Tongue (tissue), 2 donors: ENCODE results near the gene MVK. TPM values are rescaled to one million over a fixed set of nuclear protein-coding genes. Genes with fewer than 3 reads are reported as not detected.
"Not testable (repeated sequence)": the region's sequence is repeated elsewhere in the genome, so short reads cannot be mapped to it uniquely, and the experiment has no call there.

ENCODE experiments used
- DNase-seq: peaks from one replicate; pipeline ENCODE4 v3.0.0-alpha.2; 2015
- total RNA-seq: library from RNA; depleted of rRNA; stranded (reverse); fragments of >200 nt; gene quantifications from one replicate; pipeline ENCODE4 v1.2.3, GENCODE V29; 2014

Gene MVK
- total RNA-seq, 1 donor from 2014 or later: 12.7 TPM

GRCh38 chr12:109591041-109591440 lies 17.4 kb downstream of the MVK start:
- DNase-seq: no peak

DNA sequence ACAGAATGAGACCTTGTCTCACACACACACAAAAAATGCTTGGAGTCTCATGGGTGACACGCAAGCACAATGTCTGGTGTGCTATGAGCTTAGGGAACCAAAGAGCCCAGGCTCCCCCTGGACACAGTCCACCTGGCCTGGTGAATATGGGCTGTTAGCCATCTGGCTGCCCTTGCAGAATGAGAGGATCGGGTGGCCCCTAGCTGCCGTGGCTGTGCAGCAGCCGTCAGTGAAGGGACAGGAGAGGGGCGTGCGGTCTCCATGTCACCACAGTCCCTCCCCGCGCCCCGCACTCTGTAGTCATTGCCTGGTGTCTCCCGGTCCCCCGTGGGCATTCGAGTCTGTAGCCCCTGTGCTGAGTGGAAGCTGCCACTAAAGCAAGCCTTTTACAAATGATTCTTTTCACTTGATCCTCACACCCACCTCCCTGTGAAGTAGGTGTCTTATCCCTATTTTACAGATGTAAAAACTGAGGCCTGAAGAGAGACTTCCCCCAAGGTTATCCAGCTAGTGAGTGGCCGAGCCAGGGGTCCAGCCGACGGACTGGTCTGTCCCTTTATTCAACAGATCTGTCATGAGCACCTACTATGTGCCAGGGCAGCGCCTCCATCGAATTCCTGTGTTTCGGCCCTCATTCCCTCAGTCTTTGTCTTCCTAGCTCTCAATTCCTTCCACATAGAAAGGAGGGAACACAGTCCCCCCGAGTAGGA lies 18.8 kb downstream of the MVK start:
- no peak for DNase-seq

DNA sequence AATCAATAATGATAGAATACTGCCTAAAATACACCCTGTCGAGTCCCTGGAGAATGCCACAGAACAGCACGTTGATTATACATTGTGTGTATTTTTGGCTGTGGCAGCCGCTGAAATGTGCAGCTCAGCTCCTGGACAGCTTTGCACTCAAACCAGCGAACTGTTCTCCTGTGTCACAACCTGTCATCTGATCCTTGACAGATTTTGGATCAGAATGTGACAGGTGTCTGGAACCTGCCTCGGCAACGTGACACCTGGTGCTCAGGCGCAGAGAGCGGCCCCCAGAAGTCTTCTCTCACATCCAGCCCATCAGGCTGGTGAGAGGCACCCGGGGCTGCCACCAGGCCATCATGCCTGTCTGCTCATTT lies 19.3 kb downstream of the MVK start:
- peak; percentile 79 for DNase-seq

GRCh38 chr12:109594556-109595317 lies 21.1 kb downstream of the MVK start:
- DNase-seq: no peak

GRCh38 chr12:109595321-109595902 lies 21.8 kb downstream of the MVK start:
- no peak for DNase-seq

DNA sequence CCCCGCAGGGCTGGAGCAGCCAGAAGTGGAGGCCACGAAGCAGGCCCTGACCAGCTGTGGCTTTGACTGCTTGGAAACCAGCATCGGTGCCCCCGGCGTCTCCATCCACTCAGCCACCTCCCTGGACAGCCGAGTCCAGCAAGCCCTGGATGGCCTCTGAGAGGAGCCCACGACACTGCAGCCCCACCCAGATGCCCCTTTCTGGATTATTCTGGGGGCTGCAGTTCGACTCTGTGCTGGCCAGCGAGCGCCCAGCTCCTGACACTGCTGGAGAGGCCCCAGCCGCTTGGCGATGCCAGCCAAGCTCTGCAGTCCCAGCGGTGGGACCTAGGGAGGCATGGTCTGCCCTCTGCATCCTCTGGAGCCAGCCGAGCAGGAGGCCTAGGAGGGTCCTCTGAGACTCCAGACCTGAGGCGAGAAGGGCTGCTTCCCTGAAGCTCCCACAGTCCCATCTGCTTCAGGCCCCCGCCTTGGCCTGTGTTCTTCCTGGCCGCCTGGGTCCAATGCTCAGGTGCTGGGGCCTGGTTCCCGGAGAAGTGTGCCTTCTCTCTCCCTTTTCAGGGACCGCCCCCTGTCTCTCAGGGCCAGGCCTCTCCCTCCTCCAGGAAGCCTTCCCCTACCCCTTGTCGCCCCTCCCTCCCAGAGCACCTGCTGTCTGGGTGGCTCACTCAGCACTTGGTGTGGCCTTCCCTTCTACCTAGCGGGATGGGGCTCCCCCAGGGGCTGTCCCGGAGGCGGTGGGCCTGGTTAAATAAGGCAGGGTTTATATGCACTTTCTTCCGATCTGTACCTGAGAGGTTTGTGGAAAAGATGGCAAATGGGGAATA lies 23.0 kb downstream of the MVK start:
- no peak for DNase-seq

GRCh38 chr12:109597414-109597794 lies 23.8 kb downstream of the MVK start:
- DNase-seq: no peak

DNA sequence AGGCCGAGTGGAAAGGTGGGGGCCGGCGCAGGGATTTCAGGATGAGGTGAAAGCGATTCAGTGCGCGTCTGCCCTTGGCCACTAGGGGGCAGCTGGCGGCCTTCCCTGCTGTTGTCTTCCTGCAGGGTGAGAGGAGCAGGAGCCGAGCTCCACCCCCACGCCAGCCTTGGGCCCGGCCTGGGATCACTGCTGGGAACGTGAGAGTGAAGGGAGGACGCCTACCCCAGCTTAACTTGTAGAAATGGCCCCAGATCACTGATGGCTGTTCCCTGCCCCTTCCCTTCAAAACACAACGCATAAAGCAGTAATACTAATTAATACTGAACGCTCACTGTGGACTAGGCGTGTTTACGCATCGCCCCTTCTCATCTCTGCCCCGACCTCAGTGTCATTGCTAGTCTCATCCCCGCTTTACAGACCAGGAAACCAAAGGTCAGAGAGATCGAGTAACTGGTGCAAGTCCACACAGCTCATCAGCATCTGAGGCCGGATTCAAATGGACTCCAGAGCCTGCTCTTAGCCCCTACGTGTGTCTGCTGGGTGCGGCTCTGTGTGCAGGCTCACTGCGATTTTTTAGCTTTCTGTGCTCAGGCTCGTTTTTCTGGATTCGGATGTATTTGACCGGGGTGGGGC lies 24.3 kb downstream of the MVK start:
- DNase-seq: peak; percentile 93

DNA sequence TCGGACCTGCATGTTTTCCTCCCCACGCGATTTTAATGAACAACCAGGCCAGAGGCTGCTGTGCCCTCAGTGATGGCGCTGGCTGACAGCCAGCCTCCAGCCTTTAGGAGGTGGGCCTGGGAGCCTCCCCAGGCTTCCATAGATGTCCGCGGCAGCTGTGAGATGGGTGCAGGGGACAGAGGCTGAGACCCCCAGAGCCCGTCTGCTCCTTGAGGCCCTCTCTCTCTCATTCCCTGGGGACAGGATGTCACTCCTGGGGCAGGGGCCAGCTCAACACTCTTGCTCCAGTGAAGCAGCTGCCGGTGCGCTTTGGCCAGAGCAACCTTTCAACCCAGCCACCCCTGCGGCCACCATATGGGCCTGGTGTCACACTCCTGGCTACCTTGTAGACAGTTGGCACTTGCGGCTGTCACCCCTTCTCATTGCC lies 24.8 kb downstream of the MVK start:
- no peak for DNase-seq

- no peak for DNase-seq
These were observed 25.5 kb downstream of the MVK start for GRCh38 chr12:109599087-109599486.

DNA sequence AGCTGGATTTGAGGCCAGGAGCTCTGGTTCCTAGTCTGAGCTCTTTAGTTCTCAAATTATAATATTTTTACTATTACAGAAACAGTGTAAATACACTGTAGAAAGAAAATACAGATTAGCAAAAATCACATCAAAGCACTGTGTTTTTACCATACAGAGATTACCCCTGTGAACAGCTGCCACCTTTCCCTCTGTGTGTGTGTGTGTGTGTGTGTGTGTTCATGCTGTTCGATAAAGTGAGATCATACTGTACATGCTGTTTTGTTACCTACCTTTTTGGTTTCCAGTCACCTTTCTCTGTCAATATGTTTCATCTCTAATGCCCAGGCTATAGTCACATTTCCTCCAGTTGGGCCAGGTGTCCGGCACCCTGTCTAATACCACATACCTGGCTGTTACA lies 26.9 kb downstream of the MVK start:
- no peak for DNase-seq

GRCh38 chr12:109600995-109601394 lies 27.4 kb downstream of the MVK start:
- DNase-seq: no peak

DNA sequence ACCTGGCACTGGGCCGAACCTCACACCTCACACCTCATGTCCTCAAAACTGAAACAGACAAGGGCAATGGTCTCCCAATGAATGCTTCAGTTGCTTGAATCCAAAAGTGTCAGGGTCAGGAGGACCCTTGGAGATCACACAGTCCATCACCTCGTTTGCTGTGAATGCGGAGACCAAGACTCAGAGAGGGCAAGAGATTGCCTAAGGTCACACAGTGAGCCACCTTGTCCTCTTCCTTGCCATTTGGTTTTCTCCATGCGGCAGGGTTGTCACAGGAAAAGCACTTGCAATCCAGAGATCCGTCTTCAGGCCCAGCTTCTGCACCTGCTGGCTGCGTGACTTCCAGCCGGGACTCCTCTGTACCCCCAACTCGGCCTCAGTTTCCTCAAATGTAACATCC lies 28.0 kb downstream of the MVK start:
- DNase-seq: no peak

DNA sequence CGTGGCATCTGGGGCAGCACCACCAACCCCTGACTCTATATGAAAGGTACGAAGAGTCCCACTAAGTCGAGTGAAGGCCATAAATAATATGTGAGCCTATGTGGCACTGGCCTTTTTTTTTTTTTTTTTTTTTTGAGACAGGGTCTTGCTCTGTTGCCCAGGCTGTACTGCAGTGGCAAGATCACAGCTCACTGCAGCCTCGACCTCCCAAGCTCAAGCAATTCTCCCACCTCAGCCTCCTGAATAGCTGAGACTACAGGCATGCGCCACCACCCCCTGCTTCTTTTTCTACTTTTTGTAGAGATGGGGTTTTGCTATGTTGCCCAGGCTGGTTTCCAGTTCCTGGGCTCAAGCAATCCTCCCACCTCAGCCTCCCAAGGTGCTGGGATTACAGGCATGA lies 28.5 kb downstream of the MVK start:
- not testable (repeated sequence) for DNase-seq

- no peak for DNase-seq
These were observed 30.6 kb downstream of the MVK start for GRCh38 chr12:109604132-109604585.

- peak; percentile 71 for DNase-seq
These were observed 31.4 kb downstream of the MVK start for GRCh38 chr12:109605016-109605415.

- no peak for DNase-seq
These were observed 32.1 kb downstream of the MVK start for GRCh38 chr12:109605599-109606228.

DNA sequence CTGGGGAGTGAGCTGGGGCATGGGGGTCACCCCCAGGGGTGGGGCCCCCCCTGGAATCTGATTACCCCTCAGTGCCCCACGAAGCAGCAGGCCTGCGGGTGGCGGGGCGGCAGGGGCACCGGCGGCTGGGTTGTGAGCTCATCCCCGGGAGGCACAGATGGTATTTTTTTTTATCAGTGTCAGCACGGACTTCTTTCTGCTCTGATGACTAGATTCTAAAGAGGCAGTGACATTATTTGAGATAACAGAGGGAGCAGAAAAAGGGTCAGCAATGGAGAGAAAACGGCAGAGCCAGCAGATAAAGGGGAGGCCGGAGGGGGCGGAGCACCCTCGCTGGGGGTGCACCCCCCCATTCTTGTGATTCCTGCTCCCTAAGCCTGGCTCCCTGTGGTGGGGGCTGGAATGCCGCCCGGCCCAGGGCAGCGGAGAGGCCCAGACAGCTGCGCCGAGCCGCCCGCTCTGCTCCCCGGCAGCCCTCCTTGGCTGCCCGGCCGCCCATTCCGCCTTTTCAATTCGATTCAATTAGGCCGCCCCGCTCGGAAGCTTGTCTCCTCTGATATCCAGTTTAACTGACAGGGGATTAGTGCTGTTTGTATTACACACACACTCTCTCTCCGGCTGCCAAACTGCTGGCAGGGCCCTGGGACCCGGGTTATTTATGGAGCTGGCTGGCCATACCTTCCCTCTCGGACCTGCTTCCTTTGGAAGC lies 32.9 kb downstream of the MVK start:
- DNase-seq: peak; percentile 90

- DNase-seq: no peak
These were observed 34.0 kb downstream of the MVK start for GRCh38 chr12:109607618-109608017.

DNA sequence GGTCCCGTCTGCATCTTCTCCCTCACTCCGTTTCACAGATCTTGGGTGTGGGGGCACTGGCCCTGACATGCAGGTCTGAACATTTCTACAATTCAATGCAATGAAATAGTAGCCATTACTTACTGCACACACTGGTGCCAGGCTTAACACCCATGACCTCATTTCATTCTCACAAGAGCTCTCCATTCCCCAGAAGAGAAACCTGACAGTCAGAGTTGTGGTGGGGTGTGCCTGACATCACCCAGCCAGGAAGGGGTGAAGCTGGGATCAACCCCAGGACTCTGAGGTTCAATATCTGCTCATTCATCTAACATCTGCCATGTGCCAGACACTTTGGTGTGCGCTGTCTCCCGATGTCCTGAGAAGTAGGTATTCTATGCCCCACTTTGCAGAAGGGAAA lies 34.7 kb downstream of the MVK start:
- DNase-seq: no peak

GRCh38 chr12:109608793-109609192 lies 35.2 kb downstream of the MVK start:
- no peak for DNase-seq
